CD14-positive monocyte (primary cell): ENCODE measurements around the gene NXPH3. TPM values are rescaled to one million over a fixed set of nuclear protein-coding genes. Genes with fewer than 3 reads are reported as not detected.

ENCODE experiments used
- DNase-seq, 3 donors: peaks; one replicate each; pipeline ENCODE4 v3.0.0-alpha.2; 2011 to 2022
- H2AFZ ChIP-seq: 2 replicates; pipeline ENCODE4 v1.6.0; 2012; ENCODE audit warnings: mild to moderate bottlenecking, low read depth, low read length, inconsistent platforms; ENCODE audit not compliant: insufficient read depth, poor library complexity, severe bottlenecking
- H3K27ac ChIP-seq, 2 donors: 1 replicate in 1 of 2; 2 replicates in 1 of 2; pipeline ENCODE4 v1.5.1; 2012 to 2013; ENCODE audit warnings: low read length in 2 of 2, control low read depth in 1 of 2, inconsistent platforms in 1 of 2, low read depth in 1 of 2, mild to moderate bottlenecking in 1 of 2
- H3K27me3 ChIP-seq, 2 donors: one replicate each; pipeline versions ENCODE4 v1.6.0 to v1.6.1; 2011 to 2013; ENCODE audit warnings: low read length in 2 of 2; ENCODE audit not compliant: control insufficient read depth in 2 of 2, insufficient read depth in 2 of 2
- H3K36me3 ChIP-seq, 2 donors: replicated peaks in 1 of 2; 1 replicate in 1 of 2; 2 replicates in 1 of 2; pipeline versions ENCODE4 v1.5.1 to v1.6.1; 2012 to 2013; ENCODE audit warnings: low read length in 2 of 2, control low read depth in 1 of 2, inconsistent platforms in 1 of 2, mild to moderate bottlenecking in 1 of 2; ENCODE audit not compliant: insufficient read depth in 2 of 2, control insufficient read depth in 1 of 2
- H3K4me1 ChIP-seq, 2 donors: 1 replicate in 1 of 2; 2 replicates in 1 of 2; pipeline versions ENCODE4 v1.5.1 to v1.6.1; 2012 to 2013; ENCODE audit warnings: low read length in 2 of 2, control low read depth in 1 of 2, inconsistent platforms in 1 of 2, mild to moderate bottlenecking in 1 of 2, moderate library complexity in 1 of 2; ENCODE audit not compliant: insufficient read depth in 2 of 2, control insufficient read depth in 1 of 2
- H3K4me2 ChIP-seq: replicated peaks from 2 replicates; pipeline ENCODE3; 2012; ENCODE audit warnings: low read length, moderate library complexity, mild to moderate bottlenecking; ENCODE audit not compliant: poor library complexity, severe bottlenecking; ENCODE audit errors: extremely low read depth
- H3K4me3 ChIP-seq, 3 experiments: fragments of 200-600 bp in 1 of 3; sonication (generic) in 1 of 3; replicated peaks in 1 of 3; 1 replicate in 2 of 3; 2 replicates in 1 of 3; pipeline ENCODE4 v1.5.1; 2011 to 2013; ENCODE audit warnings: low read length in 3 of 3, mild to moderate bottlenecking in 3 of 3, control low read depth in 2 of 3, low read depth in 2 of 3, inconsistent platforms in 1 of 3, moderate library complexity in 1 of 3
- H3K79me2 ChIP-seq: 2 replicates; pipeline ENCODE4 v1.6.0; 2012; ENCODE audit warnings: mild to moderate bottlenecking, control low read depth, inconsistent platforms, low read length, moderate library complexity; ENCODE audit not compliant: insufficient read depth
- H3K9ac ChIP-seq: 2 replicates; pipeline ENCODE4 v1.6.0; 2017; ENCODE audit warnings: low read length, mild to moderate bottlenecking; ENCODE audit not compliant: insufficient read depth, poor library complexity, severe bottlenecking
- H3K9me3 ChIP-seq, 2 donors: replicated peaks in 1 of 2; 1 replicate in 1 of 2; 2 replicates in 1 of 2; pipeline versions ENCODE4 v1.5.1 to v1.6.1; 2012 to 2013; ENCODE audit warnings: low read length in 2 of 2, control low read depth in 1 of 2; ENCODE audit not compliant: control insufficient read depth in 1 of 2, insufficient read depth in 1 of 2
- H4K20me1 ChIP-seq: 2 replicates; pipeline ENCODE4 v1.6.0; 2012; ENCODE audit warnings: mild to moderate bottlenecking, low read length, control low read depth, moderate library complexity; ENCODE audit not compliant: insufficient read depth
- H3K27ac Mint-ChIP-seq, 7 donors: one replicate each; pipeline ENCODE4 v1.8.0; 2020; ENCODE audit warnings: mild to moderate bottlenecking in 7 of 7, mixed read lengths in 7 of 7, moderate library complexity in 6 of 7, inconsistent platforms in 2 of 7
- H3K27me3 Mint-ChIP-seq, 3 donors: one replicate each; pipeline ENCODE4 v1.8.0; 2021 to 2022; ENCODE audit warnings: low read depth in 3 of 3, mild to moderate bottlenecking in 3 of 3, mixed read lengths in 3 of 3, moderate library complexity in 3 of 3, inconsistent platforms in 1 of 3
- H3K36me3 Mint-ChIP-seq, 2 donors: one replicate each; pipeline ENCODE4 v1.8.0; 2020; ENCODE audit warnings: mixed read lengths in 2 of 2, inconsistent platforms in 1 of 2, mild to moderate bottlenecking in 1 of 2
- H3K4me1 Mint-ChIP-seq: one replicate; pipeline ENCODE4 v1.8.0; 2020; ENCODE audit warnings: mild to moderate bottlenecking, mixed read lengths
- H3K4me3 Mint-ChIP-seq, 2 donors: one replicate each; pipeline ENCODE4 v1.8.0; 2020; ENCODE audit warnings: mild to moderate bottlenecking in 2 of 2, mixed read lengths in 2 of 2, moderate library complexity in 1 of 2
- H3K9me3 Mint-ChIP-seq, 7 donors: one replicate each; pipeline ENCODE4 v1.8.0; 2020 to 2022; ENCODE audit warnings: mixed read lengths in 7 of 7, mild to moderate bottlenecking in 6 of 7, moderate library complexity in 6 of 7, inconsistent platforms in 2 of 7
- WGBS: methylation state at CpG from one replicate; pipeline ENCODE4 v1.1.5; 2013; ENCODE audit warnings: missing lambda C conversion rate; ENCODE audit not compliant: insufficient coverage; 5-methylcytosine and 5-hydroxymethylcytosine counted together
- intact Hi-C, 2 donors: fragments of 100-400 bp; cut with micrococcal nuclease; formaldehyde crosslinking; loops; one replicate each; pipeline versions ENCODE4 v1.15.0 to v1.15.1; 2023
- polyA plus RNA-seq, 3 donors: library from polyadenylated mRNA; depleted of rRNA in 1 of 3; unstranded in 2 of 3; stranded (reverse) in 1 of 3; fragments of 300-500 nt in 2 of 3; fragments of >200 nt in 1 of 3; fragmentation: Illumina TruSeq in 2 of 3; gene quantifications; 1 replicate in 2 of 3; 2 replicates in 1 of 3; pipeline ENCODE4 v1.2.3, GENCODE V29; 2012 to 2021
- TF ChIP-seq, protein P1 (sequence below): fragments of 200-600 bp; IDR thresholded peaks from one replicate; pipeline ENCODE4 v1.8.0; 2022; ENCODE audit warnings: antibody characterized with exemption, mild to moderate bottlenecking

NXPH3 gene
- polyA plus RNA-seq, 3 donors: not detected

GRCh38 chr17:49592263-49592662, 16.6 kb downstream of the NXPH3 start:
- TF ChIP-seq, protein P1, sequence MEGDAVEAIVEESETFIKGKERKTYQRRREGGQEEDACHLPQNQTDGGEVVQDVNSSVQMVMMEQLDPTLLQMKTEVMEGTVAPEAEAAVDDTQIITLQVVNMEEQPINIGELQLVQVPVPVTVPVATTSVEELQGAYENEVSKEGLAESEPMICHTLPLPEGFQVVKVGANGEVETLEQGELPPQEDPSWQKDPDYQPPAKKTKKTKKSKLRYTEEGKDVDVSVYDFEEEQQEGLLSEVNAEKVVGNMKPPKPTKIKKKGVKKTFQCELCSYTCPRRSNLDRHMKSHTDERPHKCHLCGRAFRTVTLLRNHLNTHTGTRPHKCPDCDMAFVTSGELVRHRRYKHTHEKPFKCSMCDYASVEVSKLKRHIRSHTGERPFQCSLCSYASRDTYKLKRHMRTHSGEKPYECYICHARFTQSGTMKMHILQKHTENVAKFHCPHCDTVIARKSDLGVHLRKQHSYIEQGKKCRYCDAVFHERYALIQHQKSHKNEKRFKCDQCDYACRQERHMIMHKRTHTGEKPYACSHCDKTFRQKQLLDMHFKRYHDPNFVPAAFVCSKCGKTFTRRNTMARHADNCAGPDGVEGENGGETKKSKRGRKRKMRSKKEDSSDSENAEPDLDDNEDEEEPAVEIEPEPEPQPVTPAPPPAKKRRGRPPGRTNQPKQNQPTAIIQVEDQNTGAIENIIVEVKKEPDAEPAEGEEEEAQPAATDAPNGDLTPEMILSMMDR: no peak
- Mint-ChIP-seq H3K4me1 (peaks cover 3% of the 10 kb centered on the region), H3K4me3 (no peak overlapping the region), H3K27me3 (no peaks in the 10 kb centered on the region), H3K27ac (peak overlapping the region in 1 of 7 donors; percentile 15), H3K9me3 (peaks cover 0 to 5% (median 0%) of the 10 kb centered on the region in 7 donors), H3K36me3 (peaks cover 38 to 60% of the 10 kb centered on the region in 2 donors)
- Histone ChIP-seq H3K4me1 (no peaks in the 10 kb centered on the region), H3K9ac (no peak overlapping the region), H4K20me1 (peaks cover 10% of the 10 kb centered on the region), H3K27ac (no peak overlapping the region), H3K36me3 (peaks cover 14 to 54% of the 10 kb centered on the region in 2 donors), H3K79me2 (no peaks in the 10 kb centered on the region), H3K27me3 (no peaks in the 10 kb centered on the region), H3K4me2 (no peak overlapping the region), H2AFZ (no peak overlapping the region), H3K4me3 (no peak overlapping the region), H3K9me3 (no peaks in the 10 kb centered on the region)
- intact Hi-C loops: loop anchor here in 1 of 2 donors (10.0 kb wide), 1 partner anchor 63 kb away; no protein-coding TSS in a partner anchor
- DNase-seq: no peak
- 100% methylated on average over 3 of the region's 3 CpGs for WGBS

DNA sequence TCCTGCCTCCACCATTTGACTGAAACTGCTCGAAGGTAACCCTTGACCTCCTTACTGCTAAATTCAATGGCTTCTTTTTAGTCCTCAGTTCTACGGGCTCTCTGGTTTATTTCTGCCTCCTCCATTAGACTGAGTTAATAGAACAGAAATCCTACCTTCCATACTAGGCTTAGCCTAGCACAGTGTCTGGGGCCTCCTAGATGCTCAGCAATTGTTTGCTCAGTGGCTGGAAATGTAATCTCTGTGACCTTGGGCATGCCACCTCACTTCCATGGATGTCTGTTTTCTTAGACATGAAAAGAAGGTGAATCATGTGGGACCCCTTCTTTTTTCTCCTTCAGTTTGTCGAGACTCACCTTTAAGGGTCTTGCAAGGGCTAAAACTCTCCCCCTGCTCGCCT, 19.7 kb downstream of the NXPH3 start:
- no peak overlapping the region for H3K27ac Mint-ChIP-seq
- H3K27me3 Mint-ChIP-seq: no peaks in the 10 kb centered on the region
- Histone ChIP-seq H3K4me3 (no peak overlapping the region), H3K9ac (no peak overlapping the region), H3K36me3 (peaks cover 38 to 85% of the 10 kb centered on the region in 2 donors), H3K27ac (no peak overlapping the region), H3K4me1 (peaks cover 8% of the 10 kb centered on the region in 2 donors), H3K9me3 (no peaks in the 10 kb centered on the region), H3K4me2 (no peak overlapping the region), H3K79me2 (no peaks in the 10 kb centered on the region), H3K27me3 (no peaks in the 10 kb centered on the region), H4K20me1 (peaks cover 31% of the 10 kb centered on the region), H2AFZ (no peak overlapping the region)
- peaks cover 0 to 7% (median 0%) of the 10 kb centered on the region in 7 donors for H3K9me3 Mint-ChIP-seq
- H3K4me1 Mint-ChIP-seq: peaks cover 13% of the 10 kb centered on the region
- intact Hi-C loops: loop anchor here in 1 of 2 donors (10.0 kb wide), 1 partner anchor 59 kb away; no protein-coding TSS in a partner anchor
- 100% methylated on average over 1 of the region's 4 CpGs for WGBS
- H3K4me3 Mint-ChIP-seq: no peak overlapping the region
- no peak for DNase-seq
- H3K36me3 Mint-ChIP-seq: peaks cover 66 to 83% of the 10 kb centered on the region in 2 donors
- TF ChIP-seq, protein P1: no peak
